Motor neuron (in vitro differentiated cells): ENCODE results near the gene MANBA. TPM values are rescaled to one million over a fixed set of nuclear protein-coding genes. Genes with fewer than 3 reads are reported as not detected.
"Not testable (repeated sequence)": the region's sequence is repeated elsewhere in the genome, so short reads cannot be mapped to it uniquely, and the experiment has no call there.

Experiments
- ATAC-seq, 8 experiments: fragments of 200-7000 bp; cut with Tn5 transposase; replicated peaks in 6 of 8; 2 replicates each; pipeline ENCODE4 v1.8.0; 2021; ENCODE audit warnings: mild to moderate bottlenecking in 8 of 8, moderate library complexity in 8 of 8
- H3K27ac ChIP-seq, 2 donors: fragments of 250-450 bp; sonication (Bioruptor Pico); 2 replicates each; pipeline ENCODE4 v1.9.0; 2021; ENCODE audit warnings: antibody characterized with exemption in 2 of 2, mild to moderate bottlenecking in 2 of 2, moderate library complexity in 1 of 2
- H3K4me1 ChIP-seq, 2 donors: fragments of 250-450 bp; sonication (Bioruptor Pico); replicated peaks in 1 of 2; 2 replicates each; pipeline ENCODE4 v1.6.1; 2021; ENCODE audit warnings: antibody characterized with exemption in 2 of 2, mild to moderate bottlenecking in 2 of 2, moderate library complexity in 1 of 2
- H3K4me3 ChIP-seq, 5 donors: fragments of 250-450 bp; sonication (Bioruptor Pico); 2 replicates each; pipeline ENCODE4 v1.9.0; 2021; ENCODE audit warnings: antibody characterized with exemption in 5 of 5, mild to moderate bottlenecking in 5 of 5, moderate library complexity in 4 of 5
- WGBS, 10 experiments: fragments of 450-650 bp; shearing (Covaris generic); methylation state at CpG; one replicate each; pipeline ENCODE4 v1.0.0; 2022; 5-methylcytosine and 5-hydroxymethylcytosine counted together
- in situ Hi-C, 9 experiments: fragments of 400-800 bp; cut with MboI; loops; one replicate each; pipeline ENCODE4 v1.15.0; 2021; ENCODE audit warnings: low sequenced_read_pairs in 9 of 9, low pct_unique_long_range_greater_than_20kb in 2 of 9; ENCODE audit not compliant: unreplicated experiment in 9 of 9
- total RNA-seq, 8 experiments: library from RNA; unstranded; fragments of 300-600 nt; gene quantifications; 2 replicates each; pipeline versions ENCODE4 v1.2.3 to v1.2.4, GENCODE V29; 2022

Gene MANBA
- total RNA-seq, 8 experiments from 2014 or later = 8.9 to 39.1 (median 21.8) TPM

DNA sequence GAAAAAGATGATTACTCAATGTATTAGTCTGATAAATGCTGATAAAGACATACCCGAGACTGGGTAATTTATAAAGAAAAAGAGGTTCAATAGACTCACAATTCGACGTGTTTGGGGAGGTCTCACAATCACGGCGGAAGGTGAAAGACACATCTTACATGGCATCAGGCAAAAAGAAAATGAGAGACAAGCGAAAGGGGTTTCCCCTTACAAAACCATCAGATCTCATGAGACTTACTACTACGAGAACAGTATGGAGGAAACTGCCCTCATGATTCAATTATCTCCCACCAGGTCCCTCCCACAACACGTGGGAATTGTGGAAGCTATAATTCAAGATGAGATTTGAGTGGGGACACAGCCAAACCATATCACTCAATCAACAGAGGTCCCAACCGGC is 141.7 kb downstream of the MANBA start:
- H3K27ac ChIP-seq, H3K4me3 ChIP-seq, ATAC-seq, H3K4me1 ChIP-seq: not testable (repeated sequence)
- 8 to 100% (median 88%) methylated on average over 2 to 9 of the region's 9 CpGs for WGBS, 10 experiments
- in situ Hi-C loops = loop anchor here in 2 of 9 experiments (25.0 kb wide), 2 partner anchors 393 to 468 kb away; partner anchors contain the start of genes BDH2 (in 1 of the 2), SLC9B1 (in 1 of the 2) and SLC9B2 (in 1 of the 2)

DNA sequence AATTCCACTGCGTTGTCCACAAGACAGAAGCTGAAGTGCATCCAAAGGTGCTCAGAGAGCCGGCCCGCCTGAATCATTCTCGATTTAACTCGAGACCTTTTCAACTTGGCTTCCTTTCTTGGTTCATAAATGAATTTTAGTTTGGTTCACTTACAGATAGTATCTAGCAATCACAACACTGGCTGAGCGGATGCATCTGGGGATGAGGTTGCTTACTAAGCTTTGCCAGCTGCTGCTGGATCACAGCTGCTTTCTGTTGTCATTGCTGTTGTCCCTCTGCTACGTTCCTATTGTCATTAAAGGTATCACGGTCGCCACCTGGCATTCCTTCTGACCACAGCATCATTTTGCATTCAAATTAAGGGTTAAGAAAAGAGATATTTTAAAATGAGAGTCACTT is 144.1 kb downstream of the MANBA start:
- ATAC-seq = no peak
- Histone ChIP-seq H3K27ac (no peak overlapping the region), H3K4me3 (no peak overlapping the region), H3K4me1 (no peaks in the 10 kb centered on the region)
- in situ Hi-C loops = loop anchor here in 2 of 9 experiments (25.0 kb wide), 2 partner anchors 396 to 471 kb away; partner anchors contain the start of genes BDH2 (in 1 of the 2), SLC9B1 (in 1 of the 2) and SLC9B2 (in 1 of the 2)
- WGBS, 10 experiments = 52 to 95% (median 88%) methylated on average over 2 to 9 of the region's 9 CpGs

DNA sequence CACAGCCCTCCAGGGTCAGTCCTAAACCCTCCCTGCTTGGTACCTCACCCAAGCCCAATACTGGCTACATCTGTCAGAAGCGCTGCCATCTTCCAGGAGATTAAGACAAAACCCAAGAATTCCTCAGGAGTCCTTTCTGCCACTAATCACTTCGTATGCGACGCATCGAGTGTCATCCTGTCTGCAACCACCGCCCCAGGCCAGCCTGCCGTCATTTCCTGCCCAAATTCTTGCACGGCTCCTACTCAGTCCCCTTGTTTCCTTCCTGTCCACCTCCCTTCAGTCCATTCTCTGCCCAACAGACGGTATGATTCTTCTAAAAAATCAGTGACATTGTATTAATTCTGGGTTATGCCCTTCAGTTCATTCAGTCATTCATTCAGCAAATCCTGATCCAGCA is 146.0 kb downstream of the MANBA start:
- in situ Hi-C loops = loop anchor here in 2 of 9 experiments (25.0 kb wide), 2 partner anchors 398 to 472 kb away; partner anchors contain the start of genes BDH2 (in 1 of the 2), SLC9B1 (in 1 of the 2) and SLC9B2 (in 1 of the 2)
- 43 to 100% (median 96%) methylated on average over 1 to 8 of the region's 9 CpGs; no CpG with 5 or more reads in 3 of the 10 experiments for WGBS, 10 experiments
- H3K4me3 ChIP-seq = no peak overlapping the region
- no peaks in the 10 kb centered on the region for H3K4me1 ChIP-seq
- no peak overlapping the region for H3K27ac ChIP-seq
- no peak for ATAC-seq

DNA sequence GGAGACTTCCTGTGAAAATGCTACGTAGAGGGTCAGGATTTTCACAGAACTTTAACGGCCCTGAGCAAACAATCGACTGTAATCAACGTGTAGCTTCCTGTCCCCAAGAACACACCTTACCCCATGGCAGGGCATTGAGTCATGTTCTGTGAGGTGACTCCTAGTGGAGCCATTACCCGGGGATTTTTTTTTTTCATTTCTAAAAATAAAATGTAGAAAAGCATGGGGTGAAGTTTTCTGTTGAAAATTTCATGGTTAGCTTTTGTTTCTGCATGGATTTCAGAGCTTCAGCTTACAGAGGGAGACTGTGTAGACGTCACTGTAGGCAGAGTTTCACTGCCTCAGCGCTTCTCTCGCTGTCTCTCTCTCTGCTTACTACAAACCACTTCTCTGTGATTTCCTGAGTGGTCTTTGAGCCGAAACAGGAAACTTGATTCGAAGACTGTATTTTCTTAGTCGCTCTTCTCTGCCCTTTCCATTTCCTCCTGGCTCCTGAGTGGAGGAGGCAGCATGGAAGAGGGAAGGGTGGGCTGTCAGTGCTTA is 147.9 kb downstream of the MANBA start:
- Histone ChIP-seq H3K4me3 (no peak overlapping the region), H3K27ac (no peak overlapping the region), H3K4me1 (no peaks in the 10 kb centered on the region)
- ATAC-seq = no peak
- in situ Hi-C loops = loop anchor here in 2 of 9 experiments (25.0 kb wide), 2 partner anchors 399 to 474 kb away; partner anchors contain the start of genes BDH2 (in 1 of the 2), SLC9B1 (in 1 of the 2) and SLC9B2 (in 1 of the 2)
- 79 to 100% (median 92%) methylated on average over 2 to 10 of the region's 11 CpGs; no CpG with 5 or more reads in 1 of the 10 experiments for WGBS, 10 experiments

DNA sequence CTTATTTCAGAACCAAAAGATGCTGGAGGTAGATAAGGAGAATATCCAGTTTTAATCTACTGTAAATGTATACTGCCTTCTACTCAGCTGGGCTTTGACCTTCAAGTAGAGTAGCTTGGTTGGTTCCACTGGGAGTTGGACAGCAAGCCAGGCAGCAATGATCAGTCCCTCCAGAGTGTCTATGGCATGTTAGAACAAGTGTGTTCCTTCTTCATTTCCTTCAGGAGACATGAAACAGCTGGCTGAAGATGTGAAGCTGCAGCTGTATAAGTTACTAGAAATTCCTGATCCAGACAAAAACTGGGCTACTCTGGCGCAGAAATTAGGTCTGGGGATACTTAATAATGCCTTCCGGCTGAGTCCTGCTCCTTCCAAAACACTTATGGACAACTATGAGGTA is 148.6 kb downstream of the MANBA start:
- in situ Hi-C loops = loop anchor here in 2 of 9 experiments (25.0 kb wide), 2 partner anchors 400 to 475 kb away; partner anchors contain the start of genes BDH2 (in 1 of the 2), SLC9B1 (in 1 of the 2) and SLC9B2 (in 1 of the 2)
- H3K4me1 ChIP-seq = no peaks in the 10 kb centered on the region
- no peak overlapping the region for H3K4me3 ChIP-seq
- WGBS, 10 experiments = 88 to 100% (median 100%) methylated on average over 1 to 2 of the region's 2 CpGs; no CpG with 5 or more reads in 2 of the 10 experiments
- H3K27ac ChIP-seq = no peak overlapping the region
- no peak for ATAC-seq

DNA sequence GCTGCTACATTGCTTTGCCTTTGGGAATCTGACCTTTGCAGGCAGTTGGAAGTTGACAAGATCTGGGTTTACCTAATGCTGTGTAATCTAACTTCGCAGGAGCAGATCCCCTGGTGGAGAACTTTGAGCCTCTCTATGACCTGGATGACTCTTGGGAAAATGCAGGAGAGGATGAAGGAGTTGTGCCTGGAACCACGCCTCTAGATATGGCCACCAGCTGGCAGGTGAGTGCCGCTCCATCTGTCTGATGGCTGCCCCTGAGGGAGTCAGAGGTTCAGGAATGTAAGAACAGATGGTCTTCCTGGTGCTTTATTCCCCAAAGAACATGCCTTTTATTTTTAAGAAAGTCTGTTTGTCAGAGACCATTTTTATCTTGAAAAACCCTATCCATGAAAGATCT is 150.3 kb downstream of the MANBA start:
- H3K27ac ChIP-seq = no peak overlapping the region
- in situ Hi-C loops = loop anchor here in 2 of 9 experiments (25.0 kb wide), 2 partner anchors 402 to 477 kb away; partner anchors contain the start of genes BDH2 (in 1 of the 2), SLC9B1 (in 1 of the 2) and SLC9B2 (in 1 of the 2)
- no peak for ATAC-seq
- H3K4me3 ChIP-seq = no peak overlapping the region
- H3K4me1 ChIP-seq = no peaks in the 10 kb centered on the region
- WGBS, 10 experiments = 40 to 100% (median 90%) methylated on average over 1 to 3 of the region's 3 CpGs; no CpG with 5 or more reads in 3 of the 10 experiments

DNA sequence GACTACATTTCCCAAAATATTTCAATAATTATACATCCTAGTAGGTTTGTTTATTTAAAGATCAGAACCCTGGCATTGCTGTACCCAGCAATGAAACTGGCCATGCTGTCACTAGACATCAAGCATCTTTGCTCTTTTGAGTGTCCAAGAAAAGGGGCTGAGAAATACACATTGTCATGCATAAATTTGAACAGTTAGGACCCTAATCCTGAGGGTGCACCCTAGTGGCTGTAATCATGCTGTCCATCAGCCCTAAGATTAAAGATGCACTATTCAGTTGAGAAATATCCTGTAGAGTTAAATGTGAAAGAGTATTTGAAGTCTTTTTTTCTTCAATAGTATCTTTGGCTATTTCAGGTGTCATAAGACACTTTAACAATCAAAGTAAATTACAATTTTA is 150.8 kb downstream of the MANBA start:
- ATAC-seq = no peak
- Histone ChIP-seq H3K4me1 (no peaks in the 10 kb centered on the region), H3K4me3 (no peak overlapping the region), H3K27ac (no peak overlapping the region)
- in situ Hi-C loops = loop anchor here in 2 of 9 experiments (25.0 kb wide), 2 partner anchors 402 to 477 kb away; partner anchors contain the start of genes BDH2 (in 1 of the 2), SLC9B1 (in 1 of the 2) and SLC9B2 (in 1 of the 2)

DNA sequence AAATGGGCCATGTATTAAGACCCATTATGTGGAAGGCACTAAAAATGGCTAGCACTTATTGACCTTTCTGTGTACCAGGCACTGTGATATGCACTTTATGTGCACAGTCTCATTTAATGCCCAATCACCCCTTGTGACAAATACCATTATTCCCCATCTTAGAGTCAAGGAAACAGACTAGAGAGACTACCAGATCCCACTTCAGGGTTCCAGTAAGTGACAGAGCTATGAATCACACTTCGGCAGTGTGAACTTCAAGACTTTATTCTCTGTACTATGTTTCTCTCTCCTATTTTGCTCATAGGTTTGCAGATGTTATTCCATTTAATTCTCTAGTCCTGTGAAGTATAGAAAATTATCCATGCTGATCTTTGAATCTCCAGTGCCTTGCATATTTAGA is 152.6 kb downstream of the MANBA start:
- H3K27ac ChIP-seq = no peak overlapping the region
- WGBS, 10 experiments = 33 to 100% (median 93%) methylated on average over 1 of the region's 1 CpG; no CpG with 5 or more reads in 4 of the 10 experiments
- no peak overlapping the region for H3K4me3 ChIP-seq
- H3K4me1 ChIP-seq = no peaks in the 10 kb centered on the region
- in situ Hi-C loops = loop anchor here in 2 of 9 experiments (25.0 kb wide), 2 partner anchors 404 to 479 kb away; partner anchors contain the start of genes BDH2 (in 1 of the 2), SLC9B1 (in 1 of the 2) and SLC9B2 (in 1 of the 2)
- ATAC-seq = peak in 1 of 8 experiments; percentile 57

DNA sequence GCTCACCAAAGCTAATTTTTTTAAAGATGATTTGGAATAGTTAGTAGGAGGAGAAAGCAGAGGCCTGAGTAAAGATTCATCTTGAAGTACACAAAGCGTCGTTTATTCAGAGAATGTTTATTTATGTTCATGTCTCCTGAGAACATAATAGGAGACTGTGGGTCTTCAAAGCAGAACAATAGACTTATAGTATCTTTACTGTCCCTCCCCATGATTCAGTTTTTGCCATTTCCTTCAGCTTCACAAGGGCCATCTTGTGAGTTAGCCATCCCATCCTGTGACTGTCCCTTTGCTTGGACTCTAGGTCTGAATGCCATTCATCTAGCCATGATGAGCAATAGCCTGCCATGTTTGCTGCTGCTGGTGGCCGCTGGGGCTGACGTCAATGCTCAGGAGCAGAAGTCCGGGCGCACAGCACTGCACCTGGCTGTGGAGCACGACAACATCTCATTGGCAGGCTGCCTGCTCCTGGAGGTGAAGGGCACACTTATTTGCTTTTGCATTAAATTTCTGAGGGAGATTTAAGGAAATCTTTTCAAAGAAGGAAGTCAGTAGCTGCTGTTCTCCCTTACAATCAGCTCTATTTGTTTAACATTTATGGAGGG is 153.8 kb downstream of the MANBA start:
- in situ Hi-C loops = loop anchor here in 2 of 9 experiments (25.0 kb wide), 2 partner anchors 405 to 480 kb away; partner anchors contain the start of genes BDH2 (in 1 of the 2), SLC9B1 (in 1 of the 2) and SLC9B2 (in 1 of the 2)
- WGBS, 10 experiments = 88 to 100% (median 91%) methylated on average over 2 to 5 of the region's 7 CpGs; no CpG with 5 or more reads in 5 of the 10 experiments
- no peak overlapping the region for H3K27ac ChIP-seq
- no peaks in the 10 kb centered on the region for H3K4me1 ChIP-seq
- no peak overlapping the region for H3K4me3 ChIP-seq
- no peak for ATAC-seq

DNA sequence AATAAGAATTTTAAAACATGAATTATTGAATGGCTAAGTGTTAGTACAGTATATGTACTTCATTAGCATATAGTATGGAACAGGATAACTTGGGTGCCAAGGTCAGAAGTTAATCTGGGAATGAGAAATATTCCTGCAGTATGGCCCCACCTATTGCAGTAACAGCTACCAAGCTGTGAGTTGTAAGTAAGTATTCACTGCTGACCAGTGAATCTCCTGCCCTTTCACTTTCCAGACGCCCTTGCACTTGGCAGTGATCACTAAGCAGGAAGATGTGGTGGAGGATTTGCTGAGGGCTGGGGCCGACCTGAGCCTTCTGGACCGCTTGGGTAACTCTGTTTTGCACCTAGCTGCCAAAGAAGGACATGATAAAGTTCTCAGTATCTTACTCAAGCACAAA is 154.5 kb downstream of the MANBA start:
- peak in 3 of 8 experiments; percentile 38 to 75 (median 55) for ATAC-seq
- WGBS, 10 experiments = 25 to 100% (median 100%) methylated on average over 1 to 3 of the region's 3 CpGs; no CpG with 5 or more reads in 3 of the 10 experiments
- Histone ChIP-seq H3K27ac (no peak overlapping the region), H3K4me3 (no peak overlapping the region), H3K4me1 (no peaks in the 10 kb centered on the region)
- in situ Hi-C loops = loop anchor here in 2 of 9 experiments (25.0 kb wide), 2 partner anchors 406 to 481 kb away; partner anchors contain the start of genes BDH2 (in 1 of the 2), SLC9B1 (in 1 of the 2) and SLC9B2 (in 1 of the 2)

DNA sequence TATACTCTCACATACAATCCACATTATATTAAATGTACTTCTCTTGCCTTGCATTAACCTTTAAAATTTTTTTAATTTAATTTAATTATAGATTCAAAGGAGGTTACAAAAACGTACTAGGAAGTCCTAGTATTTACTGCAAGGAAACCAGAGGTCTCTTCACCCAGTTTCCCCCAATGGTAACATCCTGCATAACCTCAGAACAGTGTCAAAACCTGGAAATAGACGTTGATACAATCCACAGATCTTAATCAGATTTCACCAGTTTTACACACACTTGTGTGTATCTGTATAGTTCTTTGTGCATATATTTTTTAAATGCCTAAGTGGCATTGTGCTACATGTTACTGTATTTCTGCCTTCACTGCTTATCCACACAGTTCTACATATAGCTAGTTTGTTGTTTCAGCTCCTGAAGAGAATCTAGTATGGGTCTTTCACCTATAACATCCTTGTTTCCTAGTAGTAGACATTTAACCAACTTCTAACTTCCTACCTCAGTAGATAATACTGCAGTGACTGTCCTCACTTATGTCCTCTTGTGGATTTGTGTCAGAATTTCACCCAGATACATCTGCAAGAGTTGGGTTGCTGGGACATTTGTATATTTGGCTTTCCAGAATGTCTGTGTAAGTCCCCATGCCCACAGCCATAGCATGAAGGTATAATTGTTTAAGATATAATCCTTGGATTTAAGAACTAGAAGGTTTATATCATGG is 156.4 kb downstream of the MANBA start:
- H3K27ac ChIP-seq = no peak overlapping the region
- ATAC-seq = no peak
- no peak overlapping the region for H3K4me3 ChIP-seq
- 50 to 88% (median 79%) methylated on average over 1 to 2 of the region's 2 CpGs; no CpG with 5 or more reads in 1 of the 10 experiments for WGBS, 10 experiments
- in situ Hi-C loops = loop anchor here in 2 of 9 experiments (25.0 kb wide), 2 partner anchors 408 to 483 kb away; partner anchors contain the start of genes BDH2 (in 1 of the 2), SLC9B1 (in 1 of the 2) and SLC9B2 (in 1 of the 2)
- H3K4me1 ChIP-seq = no peaks in the 10 kb centered on the region

DNA sequence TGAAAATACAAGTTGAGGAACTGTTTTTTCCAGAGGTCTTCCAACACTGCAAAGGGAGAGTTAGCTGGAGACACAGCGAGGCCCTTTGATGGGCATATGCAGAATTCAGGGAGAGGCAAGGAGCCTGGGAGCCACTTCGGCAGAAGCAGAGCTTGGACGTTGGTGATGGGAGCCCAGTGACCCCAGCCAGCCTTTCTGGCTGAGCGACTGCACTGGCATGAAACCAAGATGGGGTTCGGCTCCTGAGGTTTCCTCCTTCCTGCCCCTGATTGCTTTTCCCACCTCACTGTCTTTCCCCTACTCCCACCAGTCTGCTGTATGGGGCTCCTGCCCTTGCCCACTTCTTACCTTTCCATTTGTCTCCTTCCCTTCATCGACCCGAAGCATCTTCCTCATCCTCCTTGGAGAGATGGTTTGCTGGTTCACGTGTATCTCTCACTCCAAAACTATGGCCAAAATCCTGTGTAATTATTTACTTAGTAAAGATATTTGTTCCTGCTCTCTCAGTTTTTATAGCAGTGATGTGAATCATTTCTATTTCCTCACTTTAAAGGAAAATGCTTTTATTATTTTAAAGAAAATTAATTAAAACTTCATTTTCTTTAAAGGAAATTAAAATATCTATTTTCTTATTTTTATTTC is 159.1 kb downstream of the MANBA start:
- H3K4me3 ChIP-seq = no peak overlapping the region
- 82 to 100% (median 94%) methylated on average over 1 to 8 of the region's 8 CpGs for WGBS, 10 experiments
- no peak for ATAC-seq
- no peaks in the 10 kb centered on the region for H3K4me1 ChIP-seq
- in situ Hi-C loops = loop anchor here in 2 of 9 experiments (25.0 kb wide), 2 partner anchors 411 to 486 kb away; partner anchors contain the start of genes BDH2 (in 1 of the 2), SLC9B1 (in 1 of the 2) and SLC9B2 (in 1 of the 2)
- no peak overlapping the region for H3K27ac ChIP-seq
